Medulla oblongata (tissue), 1 donor: Measurements from ENCODE around the gene SMPX.

Experiments
- DNase-seq: peaks from one replicate; pipeline ENCODE4 v3.0.0-alpha.2; 2015; ENCODE audit errors: extremely low spot score

SMPX gene

DNA sequence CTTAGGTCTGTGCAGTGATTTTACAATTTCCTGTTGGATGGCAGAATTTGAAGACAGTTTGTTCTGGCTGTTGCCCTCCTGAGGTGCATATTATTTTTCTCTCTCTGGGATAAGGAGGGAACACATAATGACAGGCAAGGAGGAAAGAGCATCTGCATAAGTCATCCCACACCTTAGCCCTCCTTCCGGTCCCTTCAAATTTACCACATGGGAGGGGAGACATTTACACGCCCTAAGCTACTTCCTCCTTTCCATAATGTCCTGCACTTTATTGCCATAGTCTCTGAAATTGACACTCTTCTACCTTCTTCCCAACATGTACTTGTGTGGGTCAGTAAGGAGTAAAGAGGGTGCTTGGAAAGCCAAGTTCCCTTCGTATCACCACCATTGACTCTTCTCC lies 13.9 kb downstream of the SMPX start:
- no peak for DNase-seq

DNA sequence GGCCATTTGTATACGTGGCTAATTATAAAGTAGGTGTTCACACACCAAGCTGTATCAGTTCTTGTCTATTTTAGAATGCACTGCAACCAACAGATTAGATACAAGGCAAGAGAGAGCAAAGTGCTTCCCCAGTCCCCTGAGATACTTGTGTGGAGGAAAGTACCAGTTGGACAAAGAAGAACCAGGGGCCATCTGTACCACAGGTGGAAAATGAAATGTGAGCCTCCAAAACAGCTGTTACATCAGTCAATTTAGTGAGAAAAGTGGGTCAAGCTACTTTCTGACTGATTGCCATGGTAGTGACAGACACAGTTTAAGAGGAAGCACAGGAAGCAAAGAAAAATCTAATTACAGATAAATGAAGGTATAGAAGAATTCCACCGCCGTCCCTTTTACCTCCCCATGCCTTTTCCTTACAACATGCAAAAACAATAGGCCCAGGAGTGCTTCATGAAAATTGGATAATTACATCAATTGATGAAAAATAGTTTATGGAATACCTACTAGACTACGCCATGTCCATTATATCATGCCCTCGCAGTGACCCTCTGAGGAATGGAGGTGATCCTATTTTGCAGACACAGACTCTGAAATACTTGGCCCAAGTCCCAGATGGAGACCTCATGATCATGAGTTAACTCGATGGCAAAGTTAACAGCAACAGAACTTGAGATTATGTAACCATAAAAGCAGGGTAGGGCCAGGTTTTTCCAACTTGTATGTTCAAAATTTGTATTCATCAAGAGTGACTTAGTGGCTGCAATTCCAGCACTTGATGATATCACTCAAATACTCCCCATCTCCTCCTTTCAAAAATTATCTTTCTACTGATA lies 15.8 kb downstream of the SMPX start:
- DNase-seq: no peak

DNA sequence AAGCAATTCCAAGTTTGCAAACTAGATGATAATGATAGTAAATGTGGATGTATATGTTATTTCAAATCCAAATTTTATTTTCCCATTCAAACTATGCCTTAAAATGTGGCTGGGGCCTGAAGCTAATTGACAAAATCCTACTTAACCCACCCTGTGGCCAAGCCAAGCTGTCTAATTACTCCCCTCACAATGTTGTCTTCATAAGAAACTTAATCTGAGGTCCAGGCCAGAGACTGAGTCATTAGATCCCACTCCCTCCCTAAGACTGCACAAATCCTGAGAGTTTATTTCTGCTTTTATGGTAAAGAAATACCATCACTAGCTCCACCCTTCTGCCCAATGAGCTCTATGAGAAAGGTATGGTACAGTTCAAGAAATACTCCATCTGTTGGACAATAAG lies 16.6 kb downstream of the SMPX start:
- DNase-seq: no peak

DNA sequence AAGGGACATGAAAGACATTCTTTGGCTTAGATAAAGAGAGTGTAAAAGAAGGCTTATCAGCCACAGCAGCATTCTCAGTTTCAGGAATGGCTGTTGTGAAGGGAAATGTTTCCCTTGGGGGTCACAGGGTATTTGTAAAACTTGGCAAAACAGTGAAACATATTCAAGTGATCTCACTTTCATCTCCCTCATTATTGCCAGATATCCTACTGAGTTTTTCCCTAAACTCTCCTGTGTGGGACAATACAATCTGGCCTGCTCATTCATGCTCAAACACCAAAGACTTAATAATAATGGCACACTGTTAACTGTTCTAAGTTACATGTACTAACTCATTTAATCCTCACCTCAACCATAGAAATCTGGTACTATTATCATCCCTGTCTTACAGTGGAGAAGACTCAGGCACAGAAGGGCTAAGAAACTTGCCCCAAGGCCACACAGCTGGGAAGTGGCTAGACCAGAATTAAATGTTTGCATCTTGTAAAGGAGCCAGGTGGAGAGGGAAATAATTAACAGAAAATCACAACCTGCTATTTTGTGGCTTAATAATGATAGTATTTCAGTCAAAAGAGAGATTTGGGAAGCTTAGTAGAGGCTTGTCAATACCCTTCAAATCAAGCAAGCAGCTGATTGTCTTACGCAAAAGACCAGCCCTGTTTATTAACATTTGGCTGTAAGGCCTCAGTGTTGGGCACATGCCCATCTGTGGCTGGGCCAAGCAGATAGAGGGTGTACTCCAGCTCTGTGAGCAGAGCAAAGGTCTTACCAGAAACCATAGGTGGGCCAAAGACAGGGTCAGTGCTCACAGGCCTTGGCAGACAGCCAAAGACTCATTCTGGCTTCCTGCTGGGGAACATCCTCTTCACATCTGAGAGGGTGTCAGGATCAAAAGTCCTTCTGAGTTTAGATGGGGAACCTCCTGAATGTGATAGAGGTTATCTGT lies 17.3 kb downstream of the SMPX start:
- no peak for DNase-seq

DNA sequence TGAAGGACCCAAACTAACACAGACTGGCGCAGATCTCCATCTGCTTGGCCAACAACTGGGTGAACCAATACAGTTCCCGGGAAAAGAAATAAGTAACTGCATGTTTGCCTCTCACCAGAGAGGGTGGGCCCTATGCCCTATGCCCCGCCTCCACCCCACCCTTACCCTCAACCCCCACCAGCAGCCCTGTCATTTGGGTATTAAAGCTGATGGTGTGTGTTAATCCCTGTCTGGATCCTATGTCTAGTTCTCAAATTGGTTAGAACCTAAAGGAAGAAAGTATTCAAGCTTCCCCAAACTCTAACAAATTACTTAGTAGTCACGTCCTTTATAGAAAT lies 19.0 kb downstream of the SMPX start:
- no peak for DNase-seq

DNA sequence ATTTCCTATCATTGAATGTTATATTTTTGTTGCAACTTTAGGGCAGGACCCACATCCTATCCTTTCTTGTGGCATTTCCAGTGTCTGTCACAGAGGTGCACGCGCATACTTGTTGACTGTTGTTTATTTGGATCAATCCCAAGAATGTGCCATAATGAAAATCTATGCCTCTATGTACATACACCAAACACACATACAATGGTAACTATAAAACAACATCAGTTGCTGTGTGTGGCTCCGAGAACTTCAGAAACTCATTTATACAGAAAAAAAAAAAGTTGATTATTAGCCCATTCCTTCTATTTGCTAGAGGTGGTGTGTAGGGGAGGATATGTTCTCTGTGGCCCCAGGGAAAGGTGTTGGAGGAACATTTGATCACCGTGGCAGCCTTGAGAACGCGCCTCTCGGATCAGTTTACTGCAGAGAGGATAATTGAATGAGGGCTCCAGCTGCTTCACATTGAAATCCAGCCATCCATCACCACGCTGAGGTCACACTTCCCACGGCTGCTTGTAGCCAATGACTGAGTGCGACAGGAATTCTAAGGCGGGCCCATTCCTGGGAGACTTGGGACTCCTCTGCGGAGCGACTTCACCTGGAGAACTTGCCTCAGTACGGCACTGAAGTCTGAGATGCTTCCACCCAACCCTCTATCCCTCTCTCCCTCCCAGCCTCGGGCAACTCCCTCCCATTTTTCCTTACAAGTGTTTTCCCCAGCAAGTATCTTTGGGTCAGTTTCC lies 19.5 kb downstream of the SMPX start:
- no peak for DNase-seq

DNA sequence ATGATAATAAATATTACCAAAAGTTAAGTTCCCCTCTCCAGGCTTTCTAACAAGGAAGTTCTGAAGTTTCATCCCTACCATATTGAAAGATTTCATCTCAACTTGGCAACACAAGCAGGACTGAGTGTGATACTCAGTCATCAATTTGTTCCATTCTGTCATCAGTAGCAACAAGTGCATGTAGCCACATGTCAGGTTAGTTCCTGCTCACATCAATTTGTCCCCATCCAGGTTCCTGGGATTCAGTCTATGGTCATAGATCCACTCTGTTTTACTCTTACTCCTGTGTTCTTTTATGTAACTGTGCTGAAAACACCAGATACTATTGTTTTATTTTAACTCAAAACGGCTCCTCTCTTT lies 22.2 kb downstream of the SMPX start:
- DNase-seq: no peak

DNA sequence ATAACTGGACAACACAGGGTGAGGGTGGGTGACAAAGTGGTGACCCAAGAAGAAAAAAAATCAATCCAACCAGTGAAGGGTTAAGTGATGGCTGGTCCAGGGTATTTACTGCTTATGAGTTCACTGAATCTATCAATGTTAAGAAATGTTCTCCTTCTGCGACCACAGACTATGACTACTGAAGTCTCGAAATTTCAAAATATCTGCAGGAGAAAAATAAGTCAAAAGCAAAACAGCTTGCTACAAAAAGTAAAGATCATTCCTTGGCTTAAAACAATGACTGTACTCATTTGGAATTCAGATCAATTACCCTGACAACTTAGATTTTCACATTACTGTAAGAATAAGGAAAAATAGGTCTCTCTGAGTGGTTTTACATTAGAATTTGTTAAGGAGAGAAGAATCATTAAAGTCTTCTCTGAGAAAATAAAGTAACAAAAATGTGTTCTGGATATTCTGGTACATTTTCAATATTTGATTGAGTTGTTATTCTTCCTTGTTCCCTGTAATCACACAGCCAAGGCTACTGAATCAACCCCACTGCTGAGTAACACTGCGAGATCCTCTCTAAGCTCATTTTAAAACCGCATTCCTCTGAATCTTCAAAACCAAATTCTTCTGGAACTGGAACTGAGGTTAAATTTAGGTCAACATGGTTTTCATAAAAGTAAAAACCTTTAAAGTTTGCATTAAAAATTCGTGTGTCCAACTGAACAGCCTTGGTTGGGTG lies 22.7 kb downstream of the SMPX start:
- no peak for DNase-seq

DNA sequence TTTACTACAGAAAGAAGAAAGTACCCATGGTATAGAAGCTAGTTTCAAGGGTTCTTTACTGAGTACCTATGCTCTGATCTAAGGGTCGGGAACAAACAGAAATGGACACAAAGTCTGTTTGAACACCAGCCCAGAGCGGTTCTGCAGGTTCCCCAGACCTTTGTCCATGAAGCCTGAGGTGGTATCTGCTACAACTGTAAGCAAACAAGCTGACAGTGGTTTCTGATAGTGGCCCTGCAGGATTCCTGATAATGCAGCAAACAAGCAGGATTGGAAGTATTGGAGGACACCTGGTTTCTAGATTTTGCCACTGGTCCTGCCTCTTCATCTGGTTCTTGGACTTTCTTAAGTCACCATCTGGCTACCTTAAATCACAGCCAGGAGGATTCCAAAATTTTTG lies 23.7 kb downstream of the SMPX start:
- DNase-seq: no peak

DNA sequence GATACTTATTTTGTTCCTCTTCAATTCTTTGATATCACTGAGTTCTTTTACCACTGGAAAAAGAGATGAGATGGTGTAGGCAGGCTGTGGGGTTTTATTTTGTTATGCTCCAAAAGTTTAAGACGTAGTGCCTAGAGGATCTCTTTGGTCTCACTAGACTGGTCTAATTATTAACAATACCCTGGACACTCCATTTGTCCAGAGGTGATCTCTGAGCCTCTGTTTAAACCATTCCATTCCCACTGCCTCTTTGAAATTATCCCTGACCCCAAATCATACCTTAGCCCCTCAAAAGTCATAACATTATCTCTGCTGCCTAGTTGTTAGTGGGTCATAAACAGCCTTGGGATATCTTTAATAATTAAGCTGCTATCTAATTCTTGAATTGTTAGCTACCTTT lies 24.2 kb downstream of the SMPX start:
- DNase-seq: no peak

DNA sequence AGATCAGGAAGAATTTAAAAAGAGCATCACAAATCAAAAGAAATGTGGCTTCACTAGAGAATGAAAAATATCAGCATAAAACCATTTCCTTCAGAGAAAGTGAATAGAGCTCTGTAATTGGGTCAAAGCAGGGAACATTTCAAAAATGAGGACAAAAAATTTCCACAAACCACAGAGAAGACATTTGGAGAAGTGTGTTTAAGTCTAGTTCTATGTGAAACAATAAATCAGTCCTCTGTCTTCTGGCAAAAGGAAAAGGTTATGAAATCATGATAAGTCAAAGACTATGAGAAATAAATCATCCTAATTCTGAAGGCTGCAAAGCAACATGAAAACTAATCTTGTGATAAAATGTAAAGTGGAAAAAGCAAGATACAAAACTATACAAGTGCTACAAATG lies 27.9 kb downstream of the SMPX start:
- DNase-seq: no peak

DNA sequence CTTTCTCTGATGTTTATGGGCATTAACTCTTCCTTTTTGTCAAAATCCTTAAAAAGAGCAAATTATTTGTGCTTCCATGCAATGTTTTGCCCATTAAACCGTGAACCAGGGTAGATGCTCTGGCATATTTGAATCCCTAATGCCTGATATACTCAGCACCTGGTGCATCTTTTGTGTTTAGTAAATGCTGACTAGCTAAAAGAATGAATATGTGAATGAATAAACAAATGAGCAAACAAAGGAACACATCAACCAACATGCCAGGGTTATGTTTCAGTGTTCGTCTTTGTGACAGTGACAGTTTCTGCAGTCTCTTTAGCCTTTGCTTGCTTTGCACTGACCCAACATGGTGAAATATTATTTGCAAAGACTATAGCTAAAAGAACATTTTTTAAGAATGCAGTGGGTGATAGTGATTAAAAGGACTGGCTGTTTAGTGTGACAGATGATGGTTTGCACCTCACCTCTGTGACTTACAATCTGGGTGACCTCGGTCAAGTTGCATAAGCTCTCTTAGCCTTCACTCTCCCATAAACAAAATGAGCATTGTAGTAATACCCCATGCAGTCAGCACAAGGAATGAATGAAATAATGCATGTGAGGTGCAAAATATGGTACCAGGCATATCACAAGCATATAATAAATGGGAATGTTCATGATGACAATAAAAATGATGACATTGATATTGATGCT lies 29.5 kb downstream of the SMPX start:
- DNase-seq: no peak

DNA sequence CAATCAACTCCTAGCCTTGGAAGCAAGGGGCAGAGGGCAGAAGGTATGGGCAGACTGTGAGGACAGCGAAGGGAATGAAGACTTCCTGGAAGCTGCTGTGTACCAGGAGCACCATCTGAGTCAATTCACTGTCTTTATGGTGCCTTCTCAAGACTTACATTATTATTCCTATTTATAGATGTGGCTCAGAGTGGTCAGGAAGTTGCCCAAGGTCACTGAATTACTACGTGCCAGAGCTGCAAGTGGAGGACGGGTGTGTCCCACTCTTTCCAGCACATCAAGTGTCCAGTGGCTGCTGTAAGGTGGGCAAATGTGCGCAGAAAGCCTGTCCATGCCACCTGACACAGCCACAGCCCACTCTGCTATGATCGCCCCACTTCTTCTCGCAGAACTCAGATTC lies 32.0 kb downstream of the SMPX start:
- no peak for DNase-seq

DNA sequence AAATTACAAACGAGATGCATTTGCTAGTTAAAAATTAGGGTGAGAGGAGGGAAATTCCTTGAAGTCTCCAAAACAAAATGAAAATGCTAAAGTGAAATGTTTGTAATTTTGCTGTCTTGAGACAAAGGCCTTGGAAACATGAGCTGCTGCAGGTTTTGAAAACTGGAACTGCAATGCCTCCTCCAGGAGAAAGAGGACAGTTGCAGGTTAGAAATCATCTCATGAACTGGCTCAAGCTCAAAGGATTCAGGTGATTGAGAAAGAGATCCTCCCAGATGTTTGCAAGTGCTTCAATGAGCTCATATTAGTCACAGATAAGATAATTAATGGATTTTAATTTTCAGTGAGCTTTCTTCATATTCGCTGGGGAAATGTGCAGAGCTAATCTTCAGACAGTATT lies 32.4 kb downstream of the SMPX start:
- DNase-seq: peak; percentile 40

DNA sequence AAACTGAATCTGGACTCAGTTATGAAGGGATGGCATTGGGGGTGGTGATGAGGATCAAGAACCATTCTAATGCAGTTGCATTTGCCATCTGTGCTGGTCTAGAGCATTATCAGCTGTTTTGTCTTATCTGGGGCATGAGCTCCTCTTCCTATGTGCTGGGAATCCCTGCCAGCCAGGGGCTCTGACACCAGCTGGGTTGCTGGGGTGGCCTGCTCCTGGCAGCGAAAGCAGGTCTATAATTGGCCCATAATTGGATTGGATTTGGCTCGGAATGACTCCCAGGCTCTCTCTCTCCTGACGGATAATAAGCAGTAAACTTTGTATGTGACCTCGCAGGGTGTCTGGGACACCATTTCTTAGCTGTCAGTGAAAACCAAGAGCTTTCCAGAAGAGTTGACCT lies 34.1 kb downstream of the SMPX start:
- no peak for DNase-seq

DNA sequence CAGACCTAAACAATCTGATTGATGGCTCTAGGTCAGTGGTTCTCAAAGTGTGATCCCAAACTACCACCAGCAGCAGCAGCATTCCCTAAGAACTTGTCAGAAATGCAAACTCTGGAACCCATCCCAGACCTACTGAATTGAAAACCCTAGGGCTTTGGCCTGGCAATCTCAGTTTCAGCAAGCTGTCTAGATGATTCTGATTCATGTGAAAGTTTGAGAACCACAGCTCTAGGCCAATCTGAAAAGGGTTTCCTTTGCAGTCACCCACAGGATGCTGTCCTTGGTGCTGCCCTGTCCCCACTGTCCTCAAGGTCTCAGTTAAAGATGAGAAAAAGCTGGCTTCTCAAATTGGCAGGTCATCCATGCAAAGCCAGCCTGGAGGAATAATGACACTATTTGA lies 34.8 kb downstream of the SMPX start:
- DNase-seq: no peak

DNA sequence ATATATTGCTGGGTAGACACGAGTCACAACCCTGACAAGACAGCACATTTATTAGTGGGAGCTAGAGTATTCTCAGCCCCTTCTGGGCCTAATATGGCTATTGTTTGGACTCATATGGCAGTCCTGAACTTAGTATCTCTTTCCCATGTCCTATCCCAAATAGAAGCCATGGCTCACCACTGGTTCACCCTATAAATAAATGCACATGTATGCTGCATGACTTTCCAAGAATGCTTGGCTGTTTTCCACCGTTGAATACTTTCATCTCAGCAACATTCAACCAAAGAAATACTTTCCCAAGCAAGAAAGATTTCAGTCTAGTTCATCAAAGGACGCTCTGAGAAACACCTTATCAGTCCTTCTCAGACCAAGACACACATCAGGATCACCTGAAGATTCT lies 36.7 kb downstream of the SMPX start:
- no peak for DNase-seq

DNA sequence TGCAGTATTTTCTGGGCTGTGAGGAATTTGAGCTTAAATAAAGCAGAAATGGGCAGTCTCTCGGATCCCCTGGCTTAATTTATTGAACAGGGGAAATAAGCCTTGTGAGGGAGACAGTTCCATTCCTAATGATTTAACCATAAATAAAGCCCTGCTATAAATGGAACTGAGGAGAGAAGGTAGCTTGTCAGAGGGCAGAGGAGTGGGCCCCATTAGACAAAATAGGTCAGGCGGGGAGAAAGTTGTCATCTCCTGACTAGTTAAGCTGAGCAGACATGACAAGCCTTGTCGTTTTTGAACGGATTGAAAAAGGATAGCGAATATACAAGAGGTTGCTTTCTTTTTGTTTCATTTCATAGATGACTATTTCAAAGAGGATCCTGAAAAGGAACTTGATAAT lies 39.3 kb downstream of the SMPX start:
- DNase-seq: no peak

DNA sequence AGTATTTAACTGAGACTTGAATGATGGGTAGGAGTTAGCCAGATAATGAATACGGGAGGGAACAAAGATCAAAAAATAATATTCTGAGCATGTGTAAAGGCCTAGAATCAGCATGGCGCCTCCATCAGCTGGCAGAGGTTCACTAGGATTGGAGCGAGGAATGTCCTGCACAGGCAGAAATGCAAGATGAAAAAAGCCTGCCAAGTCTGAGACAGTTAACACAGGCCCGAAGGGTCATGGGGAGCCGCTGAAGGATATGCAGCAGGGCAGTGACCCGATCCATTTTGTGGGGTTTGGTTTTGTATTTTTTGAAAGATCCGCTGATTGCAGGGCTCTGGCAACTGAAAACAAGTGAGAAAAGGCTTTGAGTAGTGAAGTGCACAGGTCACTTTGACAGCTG lies 40.1 kb downstream of the SMPX start:
- no peak for DNase-seq

DNA sequence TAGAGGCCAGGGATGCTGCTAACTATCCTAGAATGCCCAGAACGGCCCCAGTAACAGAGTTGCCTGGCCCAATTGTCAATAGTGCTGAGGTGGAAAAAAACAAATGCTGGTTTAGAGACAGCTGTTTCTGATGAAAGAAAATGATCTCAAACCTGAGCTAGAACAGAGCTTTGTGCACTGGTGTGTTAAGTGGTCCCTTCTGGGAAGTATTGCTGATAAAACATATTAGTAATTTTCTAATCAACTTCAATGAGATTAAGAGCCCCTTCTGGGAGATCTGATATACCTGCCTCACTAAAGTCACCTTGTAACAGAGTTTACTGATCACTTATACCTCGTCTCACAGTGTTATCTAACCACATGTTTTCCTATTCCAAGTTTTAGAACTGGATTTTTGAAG lies 42.1 kb downstream of the SMPX start:
- DNase-seq: no peak

DNA sequence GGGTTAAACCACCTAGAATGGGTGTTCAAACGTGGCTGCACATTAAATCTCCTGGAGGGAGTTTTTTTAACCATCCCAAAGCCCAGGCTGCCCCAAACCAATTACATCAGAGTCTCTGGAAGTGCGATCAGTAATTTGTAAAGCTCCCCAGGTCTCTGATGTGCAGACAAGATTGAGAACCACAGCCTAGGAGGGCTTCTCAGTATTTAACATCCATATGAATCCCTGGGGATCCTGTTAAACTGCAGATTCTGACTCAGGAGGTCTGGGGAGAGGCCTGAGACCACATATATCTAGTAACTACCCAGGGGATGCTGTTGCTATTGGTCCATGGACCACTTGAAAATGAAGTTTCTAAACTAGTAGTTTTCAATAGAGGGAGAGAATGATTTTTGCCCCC lies 42.6 kb downstream of the SMPX start:
- DNase-seq: no peak
